ENCODE data around the gene MEA1.

The MEA1 gene

GRCh38 chr6:42967228-42967627, 46.5 kb downstream of the MEA1 start:
- DNase-seq (ENCODE audit: low read depth), result no peak

GRCh38 chr6:42966571-42966970, 47.2 kb downstream of the MEA1 start:
- DNase-seq (ENCODE audit: low read depth), result no peak
- TF ChIP-seq CTCF (IDR thresholded peaks at IDR 0.05; ENCODE audit: insufficient read depth, low read depth, low read length, missing control alignments), result no peak
- H3K4me3 ChIP-seq (ENCODE audit: low read length), result no peak overlapping the region

More at GRCh38 chr6:42967228-42967627, 46.5 kb downstream of the MEA1 start:
- no peak overlapping the region for H3K4me3 ChIP-seq (ENCODE audit: low read length)
- TF ChIP-seq CTCF (IDR thresholded peaks at IDR 0.05; ENCODE audit: insufficient read depth, low read depth, low read length, missing control alignments), result no peak

GRCh38 chr6:42963855-42964605, 49.7 kb downstream of the MEA1 start:
- peak; percentile 38 for TF ChIP-seq CTCF (IDR thresholded peaks at IDR 0.05; ENCODE audit: insufficient read depth, low read depth, low read length, missing control alignments)
- DNase-seq (ENCODE audit: low read depth), result peak; percentile 66

GRCh38 chr6:42963179-42963854, 50.4 kb downstream of the MEA1 start:
- no peak for DNase-seq (ENCODE audit: low read depth)
- H3K4me3 ChIP-seq (ENCODE audit: low read length), result no peak overlapping the region
- TF ChIP-seq CTCF (IDR thresholded peaks at IDR 0.05; ENCODE audit: insufficient read depth, low read depth, low read length, missing control alignments), result no peak

More at GRCh38 chr6:42963855-42964605, 49.7 kb downstream of the MEA1 start:
- no peak overlapping the region for H3K4me3 ChIP-seq (ENCODE audit: low read length)

GRCh38 chr6:42962502-42963178, 51.1 kb downstream of the MEA1 start:
- no peak for TF ChIP-seq CTCF (IDR thresholded peaks at IDR 0.05; ENCODE audit: insufficient read depth, low read depth, low read length, missing control alignments)
- no peak for DNase-seq (ENCODE audit: low read depth)
- H3K4me3 ChIP-seq (ENCODE audit: low read length), result no peak overlapping the region

- no peak overlapping the region for H3K4me3 ChIP-seq (ENCODE audit: low read length)
- no peak for TF ChIP-seq CTCF (IDR thresholded peaks at IDR 0.05; ENCODE audit: insufficient read depth, low read depth, low read length, missing control alignments)
- no peak for DNase-seq (ENCODE audit: low read depth)
Measured at GRCh38 chr6:42962096-42962495, 51.6 kb downstream of the MEA1 start.
